NCI-H1694 (cell line): ENCODE data around the gene USP49.
A peak's percentile ranks its signal among the peaks of the same experiment; 100 is the strongest.
"Not testable (repeated sequence)": the region's sequence is repeated elsewhere in the genome, so short reads cannot be mapped to it uniquely, and the experiment has no call there.

Experiments
- DNase-seq: peaks from one replicate; lab custom pipeline; 2025; lab: John Stamatoyannopoulos, UW

USP49 gene

GRCh38 chr6:41779788-41780550 is 115.2 kb downstream of the USP49 start, which contains the start of gene FRS3:
Gene FRS3 (minus strand): TSS chr6:41779900. CDS start chr6:41776987, 2,913 bp downstream.
- DNase-seq, result peak; percentile 89

- DNase-seq, result no peak
Observed at GRCh38 chr6:41779336-41779735, 115.8 kb downstream of the USP49 start.

GRCh38 chr6:41778895-41779294 is 116.3 kb downstream of the USP49 start:
- no peak for DNase-seq

- DNase-seq, result no peak
Observed at GRCh38 chr6:41777551-41778285, 117.5 kb downstream of the USP49 start.

- no peak for DNase-seq
Observed at GRCh38 chr6:41775293-41775882, 119.8 kb downstream of the USP49 start.

GRCh38 chr6:41774841-41775240 is 120.3 kb downstream of the USP49 start:
- DNase-seq, result no peak

GRCh38 chr6:41771058-41771983 is 123.9 kb downstream of the USP49 start:
- DNase-seq, result no peak

GRCh38 chr6:41770381-41771057 is 124.7 kb downstream of the USP49 start:
- no peak for DNase-seq

GRCh38 chr6:41769376-41769775 is 125.8 kb downstream of the USP49 start:
- no peak for DNase-seq

GRCh38 chr6:41768545-41769308 is 126.4 kb downstream of the USP49 start:
- no peak for DNase-seq

- DNase-seq, result no peak
Observed at GRCh38 chr6:41767112-41767833, 127.9 kb downstream of the USP49 start.

GRCh38 chr6:41766043-41766664 is 129.0 kb downstream of the USP49 start:
- DNase-seq, result not testable (repeated sequence)

GRCh38 chr6:41763470-41763869 is 131.7 kb downstream of the USP49 start:
- DNase-seq, result no peak

- no peak for DNase-seq
Observed at GRCh38 chr6:41759905-41760579, 135.1 kb downstream of the USP49 start.

GRCh38 chr6:41759106-41759904 is 135.9 kb downstream of the USP49 start:
- no peak for DNase-seq

- no peak for DNase-seq
Observed at GRCh38 chr6:41758641-41759035, 136.5 kb downstream of the USP49 start.

GRCh38 chr6:41757931-41758640 is 137.1 kb downstream of the USP49 start:
- no peak for DNase-seq
